ENCODE measurements around the gene RGS5. TPM values are rescaled to one million over a fixed set of nuclear protein-coding genes. Genes with fewer than 3 reads are reported as not detected.

Gene RGS5
- total RNA-seq, 3 donors from 2014 or later = 22.0 to 156 (median 23.4) TPM

DNA sequence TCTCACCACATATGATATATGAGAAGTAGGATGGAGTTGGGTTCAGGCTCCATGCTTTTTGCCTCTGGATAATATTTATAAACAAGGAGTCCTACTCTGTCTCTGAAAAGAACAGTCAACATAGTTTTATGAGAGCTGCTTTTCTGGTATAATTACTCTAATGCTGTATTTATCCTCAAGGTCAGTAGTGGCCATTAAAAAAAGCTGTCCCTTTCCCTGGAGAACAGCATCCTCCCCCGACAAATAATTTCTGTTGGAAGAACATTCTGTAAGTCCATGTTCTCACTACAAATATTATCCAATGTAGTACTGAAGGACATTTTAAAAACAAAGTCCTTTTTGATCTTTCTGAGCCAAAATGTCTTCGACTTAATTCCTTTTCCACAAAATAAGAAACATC, 9.0 kb upstream of the RGS5 start:
- Histone ChIP-seq H3K4me3 (no peak overlapping the region), H3K9me3 (no peaks in the 10 kb centered on the region), H3K4me1 (ENCODE audit: low read depth) (no peaks in the 10 kb centered on the region), H3K36me3 (ENCODE audit: low read depth) (no peaks in the 10 kb centered on the region)
- DNase-seq (no peak), ATAC-seq (no peak)
- TF ChIP-seq, protein P1, sequence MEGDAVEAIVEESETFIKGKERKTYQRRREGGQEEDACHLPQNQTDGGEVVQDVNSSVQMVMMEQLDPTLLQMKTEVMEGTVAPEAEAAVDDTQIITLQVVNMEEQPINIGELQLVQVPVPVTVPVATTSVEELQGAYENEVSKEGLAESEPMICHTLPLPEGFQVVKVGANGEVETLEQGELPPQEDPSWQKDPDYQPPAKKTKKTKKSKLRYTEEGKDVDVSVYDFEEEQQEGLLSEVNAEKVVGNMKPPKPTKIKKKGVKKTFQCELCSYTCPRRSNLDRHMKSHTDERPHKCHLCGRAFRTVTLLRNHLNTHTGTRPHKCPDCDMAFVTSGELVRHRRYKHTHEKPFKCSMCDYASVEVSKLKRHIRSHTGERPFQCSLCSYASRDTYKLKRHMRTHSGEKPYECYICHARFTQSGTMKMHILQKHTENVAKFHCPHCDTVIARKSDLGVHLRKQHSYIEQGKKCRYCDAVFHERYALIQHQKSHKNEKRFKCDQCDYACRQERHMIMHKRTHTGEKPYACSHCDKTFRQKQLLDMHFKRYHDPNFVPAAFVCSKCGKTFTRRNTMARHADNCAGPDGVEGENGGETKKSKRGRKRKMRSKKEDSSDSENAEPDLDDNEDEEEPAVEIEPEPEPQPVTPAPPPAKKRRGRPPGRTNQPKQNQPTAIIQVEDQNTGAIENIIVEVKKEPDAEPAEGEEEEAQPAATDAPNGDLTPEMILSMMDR (IDR thresholded peaks at IDR 0.05) = no peak
- intact Hi-C loops (cut with DNase I, micrococcal nuclease) = no loop called here

DNA sequence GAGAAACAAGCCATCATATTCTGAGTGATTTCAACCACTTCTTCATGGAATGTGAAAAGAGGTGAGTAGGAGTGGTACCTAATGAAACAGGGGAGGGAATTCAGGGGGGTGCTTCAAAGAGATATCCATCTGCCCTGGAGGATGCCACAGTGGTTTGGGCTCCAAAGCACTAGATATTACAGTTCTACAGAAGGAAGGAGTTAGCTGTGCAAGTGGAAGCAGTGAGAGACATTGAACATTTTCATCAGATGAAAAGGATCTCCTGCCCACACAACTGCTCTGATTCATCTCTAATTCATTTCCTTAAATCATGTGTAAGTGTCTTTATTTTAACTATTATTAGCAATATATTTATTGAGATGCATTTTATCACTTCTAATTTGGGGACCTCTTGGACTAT, 2.8 kb upstream of the RGS5 start:
- intact Hi-C loops (cut with DNase I, micrococcal nuclease) = no loop called here

DNA sequence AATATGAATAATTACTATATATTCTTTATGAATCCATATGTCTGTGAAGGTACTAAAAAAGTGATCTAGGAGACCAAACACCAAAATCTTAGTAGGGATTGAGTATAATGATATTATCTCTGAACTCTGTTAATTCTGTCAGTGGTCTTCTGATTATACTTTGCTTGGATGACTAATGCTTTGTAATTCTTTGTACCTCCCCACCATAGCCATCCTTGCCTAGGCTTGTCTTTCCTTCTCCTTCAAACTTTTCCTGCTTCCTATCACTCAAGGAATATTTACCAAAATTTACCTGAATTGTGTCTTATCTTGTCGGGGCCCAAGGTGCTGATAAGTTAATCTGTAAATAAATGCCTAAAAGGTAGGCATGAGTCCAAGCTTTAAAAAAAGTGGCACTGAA, 845 bp upstream of the RGS5 start:
- no peak overlapping the region for H3K4me3 ChIP-seq
- TF ChIP-seq, protein P1 (IDR thresholded peaks at IDR 0.05) = no peak
- intact Hi-C loops (cut with DNase I, micrococcal nuclease) = no loop called here

More for the DNA sequence above, 2.8 kb upstream of the RGS5 start:
- ATAC-seq (no peak), DNase-seq (no peak)
- Histone ChIP-seq H3K4me1 (ENCODE audit: low read depth) (no peaks in the 10 kb centered on the region), H3K9me3 (no peaks in the 10 kb centered on the region), H3K4me3 (no peak overlapping the region), H3K36me3 (ENCODE audit: low read depth) (no peaks in the 10 kb centered on the region)
- TF ChIP-seq, protein P1 (IDR thresholded peaks at IDR 0.05) = no peak

DNA sequence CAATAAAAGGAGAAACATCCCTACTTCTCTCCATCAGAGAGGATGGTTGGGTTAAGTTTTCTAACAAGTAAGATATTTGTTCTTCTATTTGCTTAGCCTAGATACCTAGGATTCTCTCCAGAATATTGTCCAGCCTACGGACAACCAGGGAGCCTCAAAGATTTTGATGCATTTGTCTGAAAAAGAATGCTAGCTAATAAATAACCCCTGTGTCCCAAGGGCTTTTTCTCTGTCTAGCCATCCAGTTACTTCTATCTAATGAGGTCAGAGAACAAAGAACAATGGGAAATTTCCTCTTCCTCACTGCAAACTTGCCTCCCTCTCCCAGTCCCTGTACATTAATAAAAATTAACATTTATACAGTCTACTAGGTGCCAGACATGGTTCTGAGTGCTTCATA, 810 bp downstream of the RGS5 start:
- intact Hi-C loops (cut with DNase I, micrococcal nuclease) = no loop called here
- TF ChIP-seq, protein P1 (IDR thresholded peaks at IDR 0.05) = no peak
- DNase-seq (no peak), ATAC-seq (no peak)
- Histone ChIP-seq H3K4me1 (ENCODE audit: low read depth) (no peaks in the 10 kb centered on the region), H3K36me3 (ENCODE audit: low read depth) (no peaks in the 10 kb centered on the region), H3K9me3 (no peaks in the 10 kb centered on the region), H3K4me3 (no peak overlapping the region)

More for the DNA sequence above, 845 bp upstream of the RGS5 start:
- no peak for ATAC-seq
- Histone ChIP-seq H3K4me1 (ENCODE audit: low read depth) (no peaks in the 10 kb centered on the region), H3K36me3 (ENCODE audit: low read depth) (no peaks in the 10 kb centered on the region), H3K9me3 (no peaks in the 10 kb centered on the region)
- no peak for DNase-seq

DNA sequence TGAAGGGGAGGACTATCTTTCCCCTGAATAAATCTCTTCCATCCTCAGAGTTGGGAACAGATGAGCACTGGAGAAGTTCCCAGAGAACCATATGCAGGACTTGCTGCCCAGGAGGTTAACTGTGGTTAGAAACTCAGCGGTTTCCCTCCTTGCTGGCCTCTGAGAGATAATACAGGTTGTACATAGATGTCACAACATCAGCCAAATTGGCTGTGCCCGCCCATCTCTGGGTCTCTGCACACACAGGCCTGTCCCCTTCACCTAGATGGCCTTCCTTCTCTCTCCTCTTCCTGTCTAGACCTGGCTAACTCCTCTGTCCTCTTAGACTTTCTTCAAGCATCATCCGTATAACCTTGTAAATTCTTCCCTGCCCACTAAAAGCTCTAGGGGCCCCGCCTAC, 5.7 kb downstream of the RGS5 start:
- intact Hi-C loops (cut with DNase I, micrococcal nuclease) = no loop called here
- TF ChIP-seq, protein P1 (IDR thresholded peaks at IDR 0.05) = no peak
- no peaks in the 10 kb centered on the region for H3K4me1 ChIP-seq (ENCODE audit: low read depth)
- ATAC-seq (no peak), DNase-seq (no peak)
- H3K4me3 ChIP-seq = no peak overlapping the region
- H3K9me3 ChIP-seq = no peaks in the 10 kb centered on the region
- H3K36me3 ChIP-seq (ENCODE audit: low read depth) = no peaks in the 10 kb centered on the region

DNA sequence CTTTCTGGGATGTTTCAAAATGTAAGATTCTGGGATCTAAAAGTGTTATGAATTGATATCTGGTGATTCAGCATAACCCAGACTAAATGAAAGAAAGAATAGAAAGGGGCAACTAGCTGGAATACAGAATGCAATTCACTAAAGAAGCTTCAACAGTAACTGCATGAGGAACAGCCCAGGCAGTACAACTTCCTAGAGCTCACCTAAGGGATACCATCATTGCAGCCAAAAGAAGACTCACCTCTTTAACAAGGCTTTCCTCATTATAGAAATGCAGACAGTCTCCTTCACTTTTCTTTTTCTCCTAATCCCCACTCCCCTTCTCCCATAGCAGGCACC, 6.3 kb downstream of the RGS5 start:
- Histone ChIP-seq H3K4me3 (no peak overlapping the region), H3K36me3 (ENCODE audit: low read depth) (no peaks in the 10 kb centered on the region), H3K9me3 (no peaks in the 10 kb centered on the region), H3K4me1 (ENCODE audit: low read depth) (no peaks in the 10 kb centered on the region)
- TF ChIP-seq, protein P1 (IDR thresholded peaks at IDR 0.05) = no peak
- intact Hi-C loops (cut with DNase I, micrococcal nuclease) = no loop called here
- DNase-seq (no peak), ATAC-seq (no peak)

Data from mucosa of descending colon (tissue), 3 donors.